Measurements from ENCODE around the gene GAS2.

- no peak for TF ChIP-seq JUN (IDR thresholded peaks at IDR 0.05)
- no peak for TF ChIP-seq POLR2A (IDR thresholded peaks at IDR 0.05; ENCODE audit: low read length)
- TF ChIP-seq, protein P1, sequence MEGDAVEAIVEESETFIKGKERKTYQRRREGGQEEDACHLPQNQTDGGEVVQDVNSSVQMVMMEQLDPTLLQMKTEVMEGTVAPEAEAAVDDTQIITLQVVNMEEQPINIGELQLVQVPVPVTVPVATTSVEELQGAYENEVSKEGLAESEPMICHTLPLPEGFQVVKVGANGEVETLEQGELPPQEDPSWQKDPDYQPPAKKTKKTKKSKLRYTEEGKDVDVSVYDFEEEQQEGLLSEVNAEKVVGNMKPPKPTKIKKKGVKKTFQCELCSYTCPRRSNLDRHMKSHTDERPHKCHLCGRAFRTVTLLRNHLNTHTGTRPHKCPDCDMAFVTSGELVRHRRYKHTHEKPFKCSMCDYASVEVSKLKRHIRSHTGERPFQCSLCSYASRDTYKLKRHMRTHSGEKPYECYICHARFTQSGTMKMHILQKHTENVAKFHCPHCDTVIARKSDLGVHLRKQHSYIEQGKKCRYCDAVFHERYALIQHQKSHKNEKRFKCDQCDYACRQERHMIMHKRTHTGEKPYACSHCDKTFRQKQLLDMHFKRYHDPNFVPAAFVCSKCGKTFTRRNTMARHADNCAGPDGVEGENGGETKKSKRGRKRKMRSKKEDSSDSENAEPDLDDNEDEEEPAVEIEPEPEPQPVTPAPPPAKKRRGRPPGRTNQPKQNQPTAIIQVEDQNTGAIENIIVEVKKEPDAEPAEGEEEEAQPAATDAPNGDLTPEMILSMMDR (IDR thresholded peaks at IDR 0.05), result no peak
- no peak for TF ChIP-seq CHD4 (IDR thresholded peaks at IDR 0.05; ENCODE audit: borderline replicate concordance)
- TF ChIP-seq TP53 (CRISPR knock-in tag; IDR thresholded peaks at IDR 0.05), result no peak
- TF ChIP-seq, protein P2, sequence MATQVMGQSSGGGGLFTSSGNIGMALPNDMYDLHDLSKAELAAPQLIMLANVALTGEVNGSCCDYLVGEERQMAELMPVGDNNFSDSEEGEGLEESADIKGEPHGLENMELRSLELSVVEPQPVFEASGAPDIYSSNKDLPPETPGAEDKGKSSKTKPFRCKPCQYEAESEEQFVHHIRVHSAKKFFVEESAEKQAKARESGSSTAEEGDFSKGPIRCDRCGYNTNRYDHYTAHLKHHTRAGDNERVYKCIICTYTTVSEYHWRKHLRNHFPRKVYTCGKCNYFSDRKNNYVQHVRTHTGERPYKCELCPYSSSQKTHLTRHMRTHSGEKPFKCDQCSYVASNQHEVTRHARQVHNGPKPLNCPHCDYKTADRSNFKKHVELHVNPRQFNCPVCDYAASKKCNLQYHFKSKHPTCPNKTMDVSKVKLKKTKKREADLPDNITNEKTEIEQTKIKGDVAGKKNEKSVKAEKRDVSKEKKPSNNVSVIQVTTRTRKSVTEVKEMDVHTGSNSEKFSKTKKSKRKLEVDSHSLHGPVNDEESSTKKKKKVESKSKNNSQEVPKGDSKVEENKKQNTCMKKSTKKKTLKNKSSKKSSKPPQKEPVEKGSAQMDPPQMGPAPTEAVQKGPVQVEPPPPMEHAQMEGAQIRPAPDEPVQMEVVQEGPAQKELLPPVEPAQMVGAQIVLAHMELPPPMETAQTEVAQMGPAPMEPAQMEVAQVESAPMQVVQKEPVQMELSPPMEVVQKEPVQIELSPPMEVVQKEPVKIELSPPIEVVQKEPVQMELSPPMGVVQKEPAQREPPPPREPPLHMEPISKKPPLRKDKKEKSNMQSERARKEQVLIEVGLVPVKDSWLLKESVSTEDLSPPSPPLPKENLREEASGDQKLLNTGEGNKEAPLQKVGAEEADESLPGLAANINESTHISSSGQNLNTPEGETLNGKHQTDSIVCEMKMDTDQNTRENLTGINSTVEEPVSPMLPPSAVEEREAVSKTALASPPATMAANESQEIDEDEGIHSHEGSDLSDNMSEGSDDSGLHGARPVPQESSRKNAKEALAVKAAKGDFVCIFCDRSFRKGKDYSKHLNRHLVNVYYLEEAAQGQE (IDR thresholded peaks at IDR 0.05), result no peak
- no peak for TF ChIP-seq CHD2 (IDR thresholded peaks at IDR 0.05; ENCODE audit: low read length, partially characterized antibody)
- TF ChIP-seq ZFP36 (IDR thresholded peaks at IDR 0.05; ENCODE audit: borderline replicate concordance, partially characterized antibody), result no peak
Observed at GRCh38 chr11:22846726-22847125, 180.3 kb downstream of the GAS2 start.

Measured in A549 (cell line).